ENCODE measurements around the gene PRLR. TPM values are rescaled to one million over a fixed set of nuclear protein-coding genes. Genes with fewer than 3 reads are reported as not detected.

Gene PRLR
- total RNA-seq, 1 experiment from 2014 or later: not detected

- Histone ChIP-seq H3K9me2 (replicated peaks; ENCODE audit: insufficient read depth, low read length) (no peaks in the 10 kb centered on the region), H3K27ac (ENCODE audit: low read length) (no peak overlapping the region)
Observed at GRCh38 chr5:35171991-35172390, 58.3 kb downstream of the PRLR start.

GRCh38 chr5:35171078-35171477 is 59.2 kb downstream of the PRLR start:
- H3K27ac ChIP-seq (ENCODE audit: low read length): no peak overlapping the region
- no peak overlapping the region for H3K4me3 ChIP-seq (ENCODE audit: low read length)
- H3K9me2 ChIP-seq (replicated peaks; ENCODE audit: insufficient read depth, low read length): no peaks in the 10 kb centered on the region
- H3K9me3 ChIP-seq (ENCODE audit: low read length): no peaks in the 10 kb centered on the region
- H2AFZ ChIP-seq (ENCODE audit: low read length): no peak overlapping the region
- no peaks in the 10 kb centered on the region for H3K36me3 ChIP-seq (ENCODE audit: insufficient read depth, low read length)
- H3K27me3 ChIP-seq (ENCODE audit: low read length): no peaks in the 10 kb centered on the region
- H3K4me1 ChIP-seq (ENCODE audit: low read length): peaks cover 5% of the 10 kb centered on the region; the same call in 1 of the 2 replicates
- H3K9ac ChIP-seq (ENCODE audit: low read length): no peak overlapping the region
- H3K79me2 ChIP-seq (ENCODE audit: low read length): no peaks in the 10 kb centered on the region
- H3K4me2 ChIP-seq (ENCODE audit: low read depth, low read length, poor library complexity, severe bottlenecking): no peak overlapping the region
- no peak for DNase-seq
- H4K20me1 ChIP-seq (ENCODE audit: insufficient read depth, low read depth, low read length): no peaks in the 10 kb centered on the region

More at GRCh38 chr5:35171991-35172390, 58.3 kb downstream of the PRLR start:
- no peak overlapping the region for H3K4me2 ChIP-seq (ENCODE audit: low read depth, low read length, poor library complexity, severe bottlenecking)
- no peak for DNase-seq
- no peaks in the 10 kb centered on the region for H3K9me3 ChIP-seq (ENCODE audit: low read length)
- no peaks in the 10 kb centered on the region for H3K27me3 ChIP-seq (ENCODE audit: low read length)
- no peak overlapping the region for H3K9ac ChIP-seq (ENCODE audit: low read length)
- no peak overlapping the region for H3K4me3 ChIP-seq (ENCODE audit: low read length)
- H3K4me1 ChIP-seq (ENCODE audit: low read length): peaks cover 5% of the 10 kb centered on the region; the same call in 1 of the 2 replicates
- no peak overlapping the region for H2AFZ ChIP-seq (ENCODE audit: low read length)
- H3K79me2 ChIP-seq (ENCODE audit: low read length): no peaks in the 10 kb centered on the region
- H4K20me1 ChIP-seq (ENCODE audit: insufficient read depth, low read depth, low read length): no peaks in the 10 kb centered on the region
- no peaks in the 10 kb centered on the region for H3K36me3 ChIP-seq (ENCODE audit: insufficient read depth, low read length)

GRCh38 chr5:35166043-35166442 is 64.2 kb downstream of the PRLR start:
- H3K4me2 ChIP-seq (ENCODE audit: low read depth, low read length, poor library complexity, severe bottlenecking): no peak overlapping the region
- no peaks in the 10 kb centered on the region for H4K20me1 ChIP-seq (ENCODE audit: insufficient read depth, low read depth, low read length)
- peaks cover 5% of the 10 kb centered on the region; the same call in 1 of the 2 replicates for H3K4me1 ChIP-seq (ENCODE audit: low read length)
- H3K9me3 ChIP-seq (ENCODE audit: low read length): no peaks in the 10 kb centered on the region
- H3K27ac ChIP-seq (ENCODE audit: low read length): no peak overlapping the region
- DNase-seq: no peak
- no peak overlapping the region for H3K9ac ChIP-seq (ENCODE audit: low read length)
- H3K9me2 ChIP-seq (replicated peaks; ENCODE audit: insufficient read depth, low read length): no peaks in the 10 kb centered on the region
- no peak overlapping the region for H3K4me3 ChIP-seq (ENCODE audit: low read length)
- no peak overlapping the region for H2AFZ ChIP-seq (ENCODE audit: low read length)
- no peaks in the 10 kb centered on the region for H3K36me3 ChIP-seq (ENCODE audit: insufficient read depth, low read length)
- H3K79me2 ChIP-seq (ENCODE audit: low read length): no peaks in the 10 kb centered on the region
- no peaks in the 10 kb centered on the region for H3K27me3 ChIP-seq (ENCODE audit: low read length)

GRCh38 chr5:35164860-35165542 is 65.3 kb downstream of the PRLR start:
- no peaks in the 10 kb centered on the region for H3K9me2 ChIP-seq (replicated peaks; ENCODE audit: insufficient read depth, low read length)
- H3K27me3 ChIP-seq (ENCODE audit: low read length): no peaks in the 10 kb centered on the region

GRCh38 chr5:35163710-35164033 is 66.6 kb downstream of the PRLR start:
- Histone ChIP-seq H3K9me2 (replicated peaks; ENCODE audit: insufficient read depth, low read length) (no peaks in the 10 kb centered on the region), H3K4me2 (ENCODE audit: low read depth, low read length, poor library complexity, severe bottlenecking) (no peak overlapping the region), H3K36me3 (ENCODE audit: insufficient read depth, low read length) (no peaks in the 10 kb centered on the region), H3K4me3 (ENCODE audit: low read length) (no peak overlapping the region), H3K79me2 (ENCODE audit: low read length) (no peaks in the 10 kb centered on the region), H3K9ac (ENCODE audit: low read length) (no peak overlapping the region), H3K27me3 (ENCODE audit: low read length) (no peaks in the 10 kb centered on the region), H2AFZ (ENCODE audit: low read length) (no peak overlapping the region), H3K27ac (ENCODE audit: low read length) (no peak overlapping the region), H4K20me1 (ENCODE audit: insufficient read depth, low read depth, low read length) (no peaks in the 10 kb centered on the region), H3K9me3 (ENCODE audit: low read length) (no peaks in the 10 kb centered on the region), H3K4me1 (ENCODE audit: low read length) (no peaks in the 10 kb centered on the region; the same call in 1 of the 2 replicates)
- DNase-seq: no peak

More at GRCh38 chr5:35164860-35165542, 65.3 kb downstream of the PRLR start:
- no peak overlapping the region for H2AFZ ChIP-seq (ENCODE audit: low read length)
- H3K4me1 ChIP-seq (ENCODE audit: low read length): peaks cover 3% of the 10 kb centered on the region; the same call in 1 of the 2 replicates
- no peak overlapping the region for H3K27ac ChIP-seq (ENCODE audit: low read length)
- H3K79me2 ChIP-seq (ENCODE audit: low read length): no peaks in the 10 kb centered on the region
- no peak overlapping the region for H3K4me2 ChIP-seq (ENCODE audit: low read depth, low read length, poor library complexity, severe bottlenecking)
- H3K4me3 ChIP-seq (ENCODE audit: low read length): no peak overlapping the region
- no peaks in the 10 kb centered on the region for H3K36me3 ChIP-seq (ENCODE audit: insufficient read depth, low read length)
- H3K9ac ChIP-seq (ENCODE audit: low read length): no peak overlapping the region
- H4K20me1 ChIP-seq (ENCODE audit: insufficient read depth, low read depth, low read length): no peaks in the 10 kb centered on the region
- DNase-seq: no peak
- no peaks in the 10 kb centered on the region for H3K9me3 ChIP-seq (ENCODE audit: low read length)

GRCh38 chr5:35162848-35163709 is 67.2 kb downstream of the PRLR start:
- DNase-seq: no peak
- Histone ChIP-seq H3K27me3 (ENCODE audit: low read length) (no peaks in the 10 kb centered on the region), H3K4me1 (ENCODE audit: low read length) (no peaks in the 10 kb centered on the region; the same call in 1 of the 2 replicates), H3K27ac (ENCODE audit: low read length) (no peak overlapping the region), H3K36me3 (ENCODE audit: insufficient read depth, low read length) (no peaks in the 10 kb centered on the region), H3K9me2 (replicated peaks; ENCODE audit: insufficient read depth, low read length) (no peaks in the 10 kb centered on the region), H3K9ac (ENCODE audit: low read length) (no peak overlapping the region), H3K79me2 (ENCODE audit: low read length) (no peaks in the 10 kb centered on the region), H2AFZ (ENCODE audit: low read length) (no peak overlapping the region), H4K20me1 (ENCODE audit: insufficient read depth, low read depth, low read length) (no peaks in the 10 kb centered on the region), H3K9me3 (ENCODE audit: low read length) (no peaks in the 10 kb centered on the region), H3K4me2 (ENCODE audit: low read depth, low read length, poor library complexity, severe bottlenecking) (no peak overlapping the region), H3K4me3 (ENCODE audit: low read length) (no peak overlapping the region)

GRCh38 chr5:35161652-35162273 is 68.5 kb downstream of the PRLR start:
- no peaks in the 10 kb centered on the region for H3K9me3 ChIP-seq (ENCODE audit: low read length)
- DNase-seq: no peak
- no peak overlapping the region for H3K4me3 ChIP-seq (ENCODE audit: low read length)
- no peak overlapping the region for H3K27ac ChIP-seq (ENCODE audit: low read length)
- no peaks in the 10 kb centered on the region for H3K9me2 ChIP-seq (replicated peaks; ENCODE audit: insufficient read depth, low read length)
- H2AFZ ChIP-seq (ENCODE audit: low read length): no peak overlapping the region
- H3K4me1 ChIP-seq (ENCODE audit: low read length): no peaks in the 10 kb centered on the region; the same call in 1 of the 2 replicates
- H3K4me2 ChIP-seq (ENCODE audit: low read depth, low read length, poor library complexity, severe bottlenecking): no peak overlapping the region
- H4K20me1 ChIP-seq (ENCODE audit: insufficient read depth, low read depth, low read length): no peaks in the 10 kb centered on the region
- no peaks in the 10 kb centered on the region for H3K36me3 ChIP-seq (ENCODE audit: insufficient read depth, low read length)
- no peaks in the 10 kb centered on the region for H3K27me3 ChIP-seq (ENCODE audit: low read length)
- no peaks in the 10 kb centered on the region for H3K79me2 ChIP-seq (ENCODE audit: low read length)
- H3K9ac ChIP-seq (ENCODE audit: low read length): no peak overlapping the region

Measured in Karpas-422 (cell line).